K562 (cell line): ENCODE measurements around the gene RGS3. TPM values are rescaled to one million over a fixed set of nuclear protein-coding genes. Genes with fewer than 3 reads are reported as not detected.

Experiments used
- BHLHE40 ChIP-seq: IDR thresholded peaks from 2 replicates; pipeline ENCODE4 v1.6.1; 2011; ENCODE audit warnings: low read length, improper control_type of control experiment
- CEBPB ChIP-seq: fragments of 450-650 bp; IDR thresholded peaks from 2 replicates; pipeline ENCODE4 v1.6.1; 2016; ENCODE audit warnings: missing genetic modification characterization, missing compliant biosample characterization
- HIVEP1 ChIP-seq: fragments of 250-450 bp; sonication (Bioruptor Pico); IDR thresholded peaks from 2 replicates; pipeline ENCODE4 v1.4.0; 2020; ENCODE audit warnings: mild to moderate bottlenecking
- MGA ChIP-seq: fragments of 450-650 bp; IDR thresholded peaks from 2 replicates; pipeline ENCODE4 v1.6.1; 2016; ENCODE audit warnings: mild to moderate bottlenecking, moderate library complexity
- PCBP2 ChIP-seq: fragments of 200-400 bp; formaldehyde crosslinking; IDR thresholded peaks from 2 replicates; pipeline ENCODE4 v1.6.1; 2018; ENCODE audit warnings: low read length, low read depth, mild to moderate bottlenecking, moderate library complexity; ENCODE audit not compliant: poor library complexity, severe bottlenecking
- RBM34 ChIP-seq: fragments of 200-400 bp; formaldehyde crosslinking; IDR thresholded peaks from 2 replicates; pipeline ENCODE4 v1.6.1; 2018; ENCODE audit warnings: low read length, borderline replicate concordance; ENCODE audit not compliant: insufficient read depth
- TFAP4 ChIP-seq: sonication (generic); formaldehyde crosslinking; IDR thresholded peaks from 2 replicates; pipeline ENCODE4 v1.8.0; 2022; ENCODE audit warnings: missing genetic modification reagents, mild to moderate bottlenecking, moderate library complexity, borderline replicate concordance
- ZNF124 ChIP-seq: sonication (generic); formaldehyde crosslinking; IDR thresholded peaks from 2 replicates; pipeline ENCODE4 v1.8.1; 2022; ENCODE audit warnings: missing genetic modification reagents
- ZNF184 ChIP-seq: sonication (generic); formaldehyde crosslinking; IDR thresholded peaks from 2 replicates; pipeline ENCODE4 v1.5.0; 2020; ENCODE audit warnings: missing genetic modification reagents
- ZNF316 ChIP-seq: fragments of 450-650 bp; IDR thresholded peaks from 2 replicates; pipeline ENCODE4 v1.6.1; 2016
- polyA plus RNA-seq, 8 experiments: library from polyadenylated mRNA; depleted of rRNA in 4 of 8; stranded (reverse) in 5 of 8; unstranded in 3 of 8; fragments of >200 nt; fragmentation: Nextera tagmentation in 2 of 8; fragmentation: Illumina TruSeq in 1 of 8; extraction: Ambion mirVana in 2 of 8; extraction: Trizol in 1 of 8; gene quantifications; 2 replicates each; pipeline versions ENCODE4 v1.2.1 to v1.2.3, GENCODE V29; 2011 to 2014; ENCODE audit warnings: inconsistent platforms in 1 of 8, missing spikeins in 1 of 8
- total RNA-seq, 7 experiments: library from RNA; depleted of rRNA in 6 of 7; stranded (reverse); fragments of >200 nt in 6 of 7; fragmentation: Illumina TruSeq in 2 of 7; extraction: Trizol in 2 of 7; gene quantifications; 2 replicates each; pipeline versions ENCODE4 v1.2.1 to v1.2.3, GENCODE V29; 2011 to 2021; ENCODE audit warnings: low replicate concordance in 1 of 7
- TF ChIP-seq, protein P1 (sequence below), 2 experiments: IDR thresholded peaks; 2 replicates each; pipeline ENCODE4 v1.6.1; 2011; ENCODE audit warnings: borderline replicate concordance in 1 of 2, control low read depth in 1 of 2, low read depth in 1 of 2, low read length in 1 of 2, mild to moderate bottlenecking in 1 of 2, mixed read lengths in 1 of 2, moderate library complexity in 1 of 2; ENCODE audit not compliant: insufficient read depth in 1 of 2, insufficient read length in 1 of 2, poor library complexity in 1 of 2, severe bottlenecking in 1 of 2; ENCODE audit errors: extremely low read depth in 1 of 2

The RGS3 gene
- total and polyA plus RNA-seq, 9 of the 15 experiments (the other 6 are each of a cell fraction or from before 2014, with no cell fraction given), result 0.08 to 2.9 (median 0.95) TPM

DNA sequence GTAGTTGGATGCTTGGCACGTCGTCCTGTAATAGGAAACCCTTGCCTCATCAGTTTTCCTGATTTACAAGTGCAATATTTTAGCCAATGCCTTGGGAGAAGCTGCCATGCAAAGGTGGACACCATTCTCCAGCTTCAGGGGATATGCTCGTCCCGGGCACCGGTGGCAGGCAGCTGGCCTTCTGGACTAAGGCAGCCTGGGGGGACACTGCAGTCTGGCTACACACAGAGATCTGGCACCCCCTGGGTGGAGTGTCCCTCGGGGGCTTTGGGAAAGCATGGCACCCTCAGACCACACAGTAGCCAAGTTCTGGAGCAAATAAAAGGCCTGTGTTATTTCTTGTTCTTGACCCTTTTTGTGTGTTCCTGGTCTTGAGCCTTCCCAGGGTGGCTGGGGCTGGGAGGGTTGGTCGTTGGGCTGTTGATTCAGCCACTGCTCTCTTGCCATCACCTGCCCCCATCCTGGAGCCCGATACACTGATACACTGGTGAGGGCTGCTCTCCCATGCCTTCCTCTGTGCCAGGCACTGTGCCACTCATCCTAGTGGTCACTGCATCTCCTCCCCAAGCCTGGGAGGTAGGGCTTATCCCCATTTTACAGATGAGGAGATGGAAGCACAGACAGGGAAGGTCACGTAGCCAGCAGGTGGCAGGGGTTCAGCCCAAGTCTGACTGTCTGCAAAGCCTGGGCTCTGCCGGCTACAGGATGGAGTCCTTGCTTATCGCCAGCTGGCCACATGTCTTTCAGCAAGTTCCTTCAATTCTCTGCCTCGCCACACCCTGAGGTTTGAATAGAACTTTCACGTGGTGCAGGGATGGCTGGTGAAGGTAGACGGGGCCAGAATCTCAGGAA is 134.1 kb downstream of the RGS3 start (continued):
- TF ChIP-seq PCBP2 (no peak), ZNF124 (no peak), ZNF316 (no peak), BHLHE40 (no peak), ZNF184 (CRISPR knock-in tag) (no peak), RBM34 (no peak), TFAP4 (peak; percentile 79), CEBPB (tag) (no peak), MGA (peak; percentile 80), HIVEP1 (CRISPR knock-in tag) (no peak)
- TF ChIP-seq, protein P1, sequence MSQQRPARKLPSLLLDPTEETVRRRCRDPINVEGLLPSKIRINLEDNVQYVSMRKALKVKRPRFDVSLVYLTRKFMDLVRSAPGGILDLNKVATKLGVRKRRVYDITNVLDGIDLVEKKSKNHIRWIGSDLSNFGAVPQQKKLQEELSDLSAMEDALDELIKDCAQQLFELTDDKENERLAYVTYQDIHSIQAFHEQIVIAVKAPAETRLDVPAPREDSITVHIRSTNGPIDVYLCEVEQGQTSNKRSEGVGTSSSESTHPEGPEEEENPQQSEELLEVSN (IDR thresholded peaks at IDR 0.05; ENCODE audit: borderline replicate concordance in 1 of 2, extremely low read depth in 1 of 2, insufficient read depth in 1 of 2, insufficient read length in 1 of 2, low read depth in 1 of 2, low read length in 1 of 2, poor library complexity in 1 of 2, severe bottlenecking in 1 of 2), result peak in 1 of 2 experiments; percentile 66
